ENCODE data around the gene IDE.

DNA sequence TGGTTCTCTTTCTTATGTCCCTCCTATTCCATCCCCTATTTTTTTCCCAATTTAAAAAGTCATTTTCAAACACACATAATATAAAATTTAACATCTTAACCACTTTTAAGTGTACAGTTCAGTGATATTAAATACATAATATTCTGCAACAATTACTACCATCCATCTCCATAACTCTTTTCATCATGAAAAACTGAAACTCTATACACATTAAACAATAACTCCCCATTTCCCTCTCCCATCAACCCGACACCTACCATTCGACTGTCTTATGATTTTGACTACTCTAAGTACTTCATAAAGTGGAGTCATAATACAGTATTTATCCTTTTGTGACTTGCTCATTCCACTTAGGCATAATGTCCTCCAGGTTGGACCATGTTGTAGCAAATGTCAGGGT is 21.6 kb upstream of the IDE start:
- TF ChIP-seq, protein P1, sequence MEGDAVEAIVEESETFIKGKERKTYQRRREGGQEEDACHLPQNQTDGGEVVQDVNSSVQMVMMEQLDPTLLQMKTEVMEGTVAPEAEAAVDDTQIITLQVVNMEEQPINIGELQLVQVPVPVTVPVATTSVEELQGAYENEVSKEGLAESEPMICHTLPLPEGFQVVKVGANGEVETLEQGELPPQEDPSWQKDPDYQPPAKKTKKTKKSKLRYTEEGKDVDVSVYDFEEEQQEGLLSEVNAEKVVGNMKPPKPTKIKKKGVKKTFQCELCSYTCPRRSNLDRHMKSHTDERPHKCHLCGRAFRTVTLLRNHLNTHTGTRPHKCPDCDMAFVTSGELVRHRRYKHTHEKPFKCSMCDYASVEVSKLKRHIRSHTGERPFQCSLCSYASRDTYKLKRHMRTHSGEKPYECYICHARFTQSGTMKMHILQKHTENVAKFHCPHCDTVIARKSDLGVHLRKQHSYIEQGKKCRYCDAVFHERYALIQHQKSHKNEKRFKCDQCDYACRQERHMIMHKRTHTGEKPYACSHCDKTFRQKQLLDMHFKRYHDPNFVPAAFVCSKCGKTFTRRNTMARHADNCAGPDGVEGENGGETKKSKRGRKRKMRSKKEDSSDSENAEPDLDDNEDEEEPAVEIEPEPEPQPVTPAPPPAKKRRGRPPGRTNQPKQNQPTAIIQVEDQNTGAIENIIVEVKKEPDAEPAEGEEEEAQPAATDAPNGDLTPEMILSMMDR (conservative IDR thresholded peaks at IDR 0.05 in 1 of 2, IDR thresholded peaks at IDR 0.05 in 1 of 2; ENCODE audit: extremely low read depth in 1 of 2, insufficient read depth in 1 of 2, low read depth in 1 of 2, low read length in 2 of 2): no peak
- TF ChIP-seq EZH2 (IDR thresholded peaks at IDR 0.05; ENCODE audit: borderline replicate concordance, low read length): no peak
